HepG2 (cell line): ENCODE measurements around the gene GMPPA. TPM values are rescaled to one million over a fixed set of nuclear protein-coding genes. Genes with fewer than 3 reads are reported as not detected.
A peak's percentile ranks its signal among the peaks of the same experiment; 100 is the strongest.

Experiments used
- ASH2L ChIP-seq: fragments of 300-600, 200-600 bp; sonication (generic); IDR thresholded peaks from 2 replicates; pipeline ENCODE4 v1.7.0; 2017; ENCODE audit warnings: low read depth, mild to moderate bottlenecking, moderate library complexity, mixed read lengths, low read length; ENCODE audit not compliant: insufficient read length
- CCAR2 ChIP-seq: fragments of 200-400 bp; formaldehyde crosslinking; optimal IDR thresholded peaks from 2 replicates; pipeline ENCODE3; 2018; ENCODE audit warnings: low read depth, mild to moderate bottlenecking, low read length, moderate library complexity
- FOXC1 ChIP-seq: sonication (generic); formaldehyde crosslinking; IDR thresholded peaks from 2 replicates; pipeline ENCODE4 v1.8.0; 2022; ENCODE audit warnings: mild to moderate bottlenecking, missing genetic modification reagents, borderline replicate concordance
- GMEB1 ChIP-seq: sonication (generic); formaldehyde crosslinking; IDR thresholded peaks from 2 replicates; pipeline ENCODE4 v1.5.1; 2020; ENCODE audit warnings: missing genetic modification reagents, mild to moderate bottlenecking, borderline replicate concordance
- HHEX ChIP-seq: IDR thresholded peaks from 2 replicates; pipeline ENCODE4 v1.6.1; 2016; ENCODE audit warnings: control low read depth
- LBX2 ChIP-seq: sonication (generic); formaldehyde crosslinking; IDR thresholded peaks from 2 replicates; pipeline ENCODE4 v1.5.0; 2020; ENCODE audit warnings: missing genetic modification reagents, mild to moderate bottlenecking, borderline replicate concordance
- MYC ChIP-seq: sonication (generic); formaldehyde crosslinking; IDR thresholded peaks from 2 replicates; pipeline ENCODE4 v1.9.0; 2021; ENCODE audit warnings: missing genetic modification reagents, borderline replicate concordance
- NCOA2 ChIP-seq: sonication (generic); formaldehyde crosslinking; IDR thresholded peaks from 2 replicates; pipeline ENCODE4 v1.8.0; 2022; ENCODE audit warnings: inconsistent platforms
- PAXIP1 ChIP-seq: sonication (generic); formaldehyde crosslinking; conservative IDR thresholded peaks from 2 replicates; pipeline ENCODE4 v1.4.0; 2020; ENCODE audit warnings: mild to moderate bottlenecking, missing genetic modification reagents, moderate library complexity
- SNAI1 ChIP-seq: sonication (generic); formaldehyde crosslinking; IDR thresholded peaks from 2 replicates; pipeline ENCODE4 v1.5.0; 2020; ENCODE audit warnings: mild to moderate bottlenecking, missing genetic modification reagents, borderline replicate concordance
- SP2 ChIP-seq: sonication (generic); formaldehyde crosslinking; IDR thresholded peaks from 2 replicates; pipeline ENCODE4 v1.5.1; 2020; ENCODE audit warnings: mild to moderate bottlenecking, missing genetic modification reagents
- SP4 ChIP-seq: sonication (generic); formaldehyde crosslinking; IDR thresholded peaks from 2 replicates; pipeline ENCODE4 v1.8.1; 2023; ENCODE audit warnings: mild to moderate bottlenecking, missing genetic modification reagents
- ZFP36L1 ChIP-seq: sonication (generic); formaldehyde crosslinking; IDR thresholded peaks from 2 replicates; pipeline ENCODE4 v1.8.0; 2022; ENCODE audit warnings: mild to moderate bottlenecking, missing genetic modification reagents, moderate library complexity
- ZHX1 ChIP-seq: sonication (generic); formaldehyde crosslinking; IDR thresholded peaks from 2 replicates; pipeline ENCODE4 v1.8.1; 2022; ENCODE audit warnings: low read depth, mild to moderate bottlenecking, missing genetic modification reagents
- ZKSCAN1 ChIP-seq: fragments of 150-350 bp; IDR thresholded peaks from 2 replicates; pipeline ENCODE4 v1.6.1; 2014; ENCODE audit warnings: low read length
- ZNF160 ChIP-seq: sonication (generic); formaldehyde crosslinking; IDR thresholded peaks from 2 replicates; pipeline ENCODE4 v1.8.0; 2022; ENCODE audit warnings: mild to moderate bottlenecking, inconsistent platforms, missing genetic modification reagents
- ZNF224 ChIP-seq: sonication (generic); formaldehyde crosslinking; IDR thresholded peaks from 2 replicates; pipeline ENCODE4 v1.5.0; 2020; ENCODE audit warnings: mild to moderate bottlenecking, missing genetic modification reagents
- ZNF567 ChIP-seq: sonication (generic); formaldehyde crosslinking; IDR thresholded peaks from 2 replicates; pipeline ENCODE4 v1.8.1; 2023; ENCODE audit warnings: mild to moderate bottlenecking, missing genetic modification reagents, borderline replicate concordance
- ZNF619 ChIP-seq: sonication (generic); formaldehyde crosslinking; IDR thresholded peaks from 2 replicates; pipeline ENCODE4 v1.4.0; 2020; ENCODE audit warnings: mild to moderate bottlenecking, missing genetic modification reagents
- polyA plus RNA-seq, 8 experiments: library from polyadenylated mRNA; depleted of rRNA in 3 of 8; stranded (reverse) in 7 of 8; unstranded in 1 of 8; fragments of >200 nt; fragmentation: Illumina TruSeq in 4 of 8; extraction: Trizol in 4 of 8; gene quantifications; 2 replicates each; pipeline versions ENCODE4 v1.2.1 to v1.2.3, GENCODE V29; 2011 to 2016; ENCODE audit warnings: low read depth in 4 of 8, missing spikeins in 1 of 8, mixed read lengths in 1 of 8; ENCODE audit not compliant: insufficient read depth in 1 of 8
- total RNA-seq, 5 experiments: library from RNA; depleted of rRNA; stranded (reverse); fragments of >200 nt; fragmentation: Illumina TruSeq; extraction: Trizol; gene quantifications; 2 replicates each; pipeline ENCODE4 v1.2.3, GENCODE V29; 2016; ENCODE audit warnings: low read depth in 1 of 5

Gene GMPPA
- total and polyA plus RNA-seq, 2 of the 13 experiments (the other 11 are each of a cell fraction or from before 2014, with no cell fraction given) = 81.1 to 106 TPM

- no peak for TF ChIP-seq ZNF619 (CRISPR knock-in tag)
- TF ChIP-seq SNAI1 (CRISPR knock-in tag) = peak; percentile 50; the same call in 1 of the 2 replicates
- TF ChIP-seq HHEX (CRISPR knock-in tag) = no peak
- TF ChIP-seq NCOA2 = no peak
- TF ChIP-seq MYC (CRISPR knock-in tag) = no peak
- no peak for TF ChIP-seq ZNF224 (CRISPR knock-in tag)
- no peak for TF ChIP-seq CCAR2
- no peak for TF ChIP-seq ZNF567
- 0 out of 2 replicates have a peak, but pooled peaks have one; percentile 8 for TF ChIP-seq PAXIP1
- 0 out of 2 replicates have a peak, but pooled peaks have one; percentile 18 for TF ChIP-seq ZNF160 (CRISPR knock-in tag)
- TF ChIP-seq SP4 = no peak
- peak; percentile 51 for TF ChIP-seq SP2 (CRISPR knock-in tag)
- TF ChIP-seq ZHX1 = no peak
- TF ChIP-seq ZKSCAN1 = no peak
- no peak; the same call in 1 of the 2 replicates for TF ChIP-seq GMEB1 (CRISPR knock-in tag)
- TF ChIP-seq LBX2 (CRISPR knock-in tag) = no peak
- no peak for TF ChIP-seq FOXC1 (CRISPR knock-in tag)
- TF ChIP-seq ASH2L = no peak
- TF ChIP-seq ZFP36L1 (CRISPR knock-in tag) = peak; percentile 80; the same call in 1 of the 2 replicates
These were observed 53.0 kb downstream of the GMPPA start (continued) for GRCh38 chr2:219551441-219552381.
